Activated T-cell treated with anti-CD3 and anti-CD28 coated beads, Interleukin-2, amount 50 U/mL, for 4 hours (primary cell): ENCODE measurements around the gene PRKCE. TPM values are rescaled to one million over a fixed set of nuclear protein-coding genes. Genes with fewer than 3 reads are reported as not detected.

Experiments
- ATAC-seq, 2 donors: fragments of 200-7000 bp; cut with Tn5 transposase; one replicate each; pipeline ENCODE4 v1.10.0; 2021
- DNase-seq: peaks from one replicate; pipeline ENCODE4 v3.0.0-alpha.2; 2020
- H3K27me3 Mint-ChIP-seq: one replicate; pipeline ENCODE4 v1.8.0; 2021; ENCODE audit warnings: low read depth, mixed read lengths
- H3K36me3 Mint-ChIP-seq: one replicate; pipeline ENCODE4 v1.8.0; 2022; ENCODE audit warnings: mixed read lengths; ENCODE audit not compliant: insufficient read depth
- H3K4me1 Mint-ChIP-seq: one replicate; pipeline ENCODE4 v1.8.0; 2021; ENCODE audit warnings: low read depth, mixed read lengths
- H3K4me3 Mint-ChIP-seq: one replicate; pipeline ENCODE4 v1.8.0; 2021; ENCODE audit warnings: mild to moderate bottlenecking, moderate library complexity, mixed read lengths
- H3K9me3 Mint-ChIP-seq: one replicate; pipeline ENCODE4 v1.8.0; 2021; ENCODE audit warnings: mixed read lengths
- total RNA-seq, 3 donors: library from RNA; stranded (reverse); gene quantifications; one replicate each; pipeline ENCODE4 v1.2.1, GENCODE V29; 2021

The PRKCE gene
- total RNA-seq, 3 donors from 2014 or later: 9.1 to 9.5 (median 9.2) TPM

DNA sequence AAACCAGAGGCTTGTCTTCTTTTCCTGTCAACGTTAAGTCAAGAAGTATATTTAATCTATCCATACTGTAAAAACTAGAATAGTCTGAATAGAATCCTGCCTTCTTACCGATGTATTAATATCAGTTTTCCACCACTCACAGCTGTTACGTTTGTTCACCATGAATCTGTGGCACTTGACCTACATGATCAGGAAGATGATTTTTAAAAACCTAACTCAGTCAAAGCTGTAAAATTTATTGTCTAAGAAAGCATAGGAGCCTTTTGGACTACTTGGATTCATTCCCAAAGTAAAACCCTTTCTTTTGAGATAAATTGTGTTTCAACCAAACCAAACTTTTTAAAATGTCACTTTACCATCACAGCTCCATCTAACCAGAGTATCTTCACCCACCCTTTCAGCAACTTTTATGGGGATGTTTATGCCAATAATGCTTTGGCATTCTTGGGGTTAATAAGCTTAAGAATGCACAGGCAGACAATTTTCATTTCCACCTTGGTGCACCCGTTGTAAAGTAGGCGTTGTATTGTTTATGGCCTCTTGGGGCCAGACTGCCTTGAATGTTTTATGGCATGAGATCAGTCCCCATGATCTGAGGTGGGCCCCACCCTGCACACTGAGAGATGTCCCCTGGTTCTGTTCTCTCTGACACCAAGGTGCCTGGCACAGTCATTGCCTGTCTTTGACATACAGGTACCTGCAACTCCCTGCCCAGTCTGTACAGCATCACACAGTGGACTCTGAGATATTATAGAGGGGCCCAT is 469.5 kb downstream of the PRKCE start:
- Mint-ChIP-seq H3K27me3 (no peaks in the 10 kb centered on the region), H3K4me1 (no peaks in the 10 kb centered on the region), H3K4me3 (no peak overlapping the region), H3K9me3 (no peaks in the 10 kb centered on the region), H3K36me3 (peaks cover 11% of the 10 kb centered on the region)
- no peak for DNase-seq
- ATAC-seq: no peak

GRCh38 chr2:46122318-46122976 is 471.0 kb downstream of the PRKCE start:
- Mint-ChIP-seq H3K36me3 (peaks cover 9% of the 10 kb centered on the region), H3K9me3 (no peaks in the 10 kb centered on the region), H3K27me3 (no peaks in the 10 kb centered on the region), H3K4me1 (no peaks in the 10 kb centered on the region), H3K4me3 (no peak overlapping the region)
- ATAC-seq: no peak
- DNase-seq: no peak

GRCh38 chr2:46123013-46123412 is 471.5 kb downstream of the PRKCE start:
- no peaks in the 10 kb centered on the region for H3K27me3 Mint-ChIP-seq

GRCh38 chr2:46125798-46126197 is 474.3 kb downstream of the PRKCE start:
- H3K36me3 Mint-ChIP-seq: peaks cover 7% of the 10 kb centered on the region
- no peak overlapping the region for H3K4me3 Mint-ChIP-seq
- H3K27me3 Mint-ChIP-seq: no peaks in the 10 kb centered on the region
- H3K9me3 Mint-ChIP-seq: no peaks in the 10 kb centered on the region
- no peak for DNase-seq
- ATAC-seq: no peak
- H3K4me1 Mint-ChIP-seq: no peaks in the 10 kb centered on the region

More at GRCh38 chr2:46123013-46123412, 471.5 kb downstream of the PRKCE start:
- peaks cover 9% of the 10 kb centered on the region for H3K36me3 Mint-ChIP-seq
- DNase-seq (no peak), ATAC-seq (no peak)
- no peaks in the 10 kb centered on the region for H3K4me1 Mint-ChIP-seq
- no peaks in the 10 kb centered on the region for H3K9me3 Mint-ChIP-seq
- no peak overlapping the region for H3K4me3 Mint-ChIP-seq

- Mint-ChIP-seq H3K4me1 (no peaks in the 10 kb centered on the region), H3K36me3 (peaks cover 7% of the 10 kb centered on the region), H3K27me3 (no peaks in the 10 kb centered on the region), H3K4me3 (no peak overlapping the region), H3K9me3 (no peaks in the 10 kb centered on the region)
- DNase-seq (no peak), ATAC-seq (no peak)
Measured at GRCh38 chr2:46126571-46126970, 475.1 kb downstream of the PRKCE start.

GRCh38 chr2:46127176-46127575 is 475.7 kb downstream of the PRKCE start:
- DNase-seq (no peak), ATAC-seq (no peak)
- Mint-ChIP-seq H3K4me3 (no peak overlapping the region), H3K27me3 (no peaks in the 10 kb centered on the region), H3K36me3 (peaks cover 7% of the 10 kb centered on the region), H3K9me3 (no peaks in the 10 kb centered on the region), H3K4me1 (no peaks in the 10 kb centered on the region)

DNA sequence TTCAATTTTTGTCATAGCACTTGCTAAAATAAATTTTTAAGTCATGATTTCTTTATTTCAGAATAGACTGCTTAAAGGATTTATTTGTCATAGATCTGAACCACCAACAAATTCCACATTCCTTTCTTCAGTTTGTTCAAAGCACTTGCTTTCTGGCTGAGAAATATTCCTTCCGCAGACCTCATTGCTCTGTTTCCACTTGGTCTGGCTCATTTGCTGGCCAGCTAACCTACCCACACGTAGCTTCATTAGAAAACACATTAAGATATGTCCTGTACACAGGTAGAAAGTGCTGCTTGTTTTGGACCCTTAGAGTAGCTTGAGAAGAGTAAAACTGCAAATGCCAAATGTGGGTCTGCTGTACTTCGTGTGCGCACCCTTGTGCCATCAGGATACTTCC is 479.0 kb downstream of the PRKCE start:
- DNase-seq (no peak), ATAC-seq (no peak)
- H3K36me3 Mint-ChIP-seq: no peaks in the 10 kb centered on the region
- no peaks in the 10 kb centered on the region for H3K4me1 Mint-ChIP-seq
- no peaks in the 10 kb centered on the region for H3K27me3 Mint-ChIP-seq
- no peaks in the 10 kb centered on the region for H3K9me3 Mint-ChIP-seq
- no peak overlapping the region for H3K4me3 Mint-ChIP-seq

GRCh38 chr2:46132996-46133395 is 481.5 kb downstream of the PRKCE start:
- H3K9me3 Mint-ChIP-seq: no peaks in the 10 kb centered on the region

GRCh38 chr2:46134531-46135227 is 483.2 kb downstream of the PRKCE start:
- no peaks in the 10 kb centered on the region for H3K4me1 Mint-ChIP-seq
- H3K4me3 Mint-ChIP-seq: no peak overlapping the region
- ATAC-seq: no peak
- no peaks in the 10 kb centered on the region for H3K36me3 Mint-ChIP-seq
- no peaks in the 10 kb centered on the region for H3K27me3 Mint-ChIP-seq
- H3K9me3 Mint-ChIP-seq: no peaks in the 10 kb centered on the region
- no peak for DNase-seq

More at GRCh38 chr2:46132996-46133395, 481.5 kb downstream of the PRKCE start:
- Mint-ChIP-seq H3K4me1 (no peaks in the 10 kb centered on the region), H3K27me3 (no peaks in the 10 kb centered on the region), H3K4me3 (no peak overlapping the region), H3K36me3 (no peaks in the 10 kb centered on the region)
- ATAC-seq: no peak
- DNase-seq: no peak

DNA sequence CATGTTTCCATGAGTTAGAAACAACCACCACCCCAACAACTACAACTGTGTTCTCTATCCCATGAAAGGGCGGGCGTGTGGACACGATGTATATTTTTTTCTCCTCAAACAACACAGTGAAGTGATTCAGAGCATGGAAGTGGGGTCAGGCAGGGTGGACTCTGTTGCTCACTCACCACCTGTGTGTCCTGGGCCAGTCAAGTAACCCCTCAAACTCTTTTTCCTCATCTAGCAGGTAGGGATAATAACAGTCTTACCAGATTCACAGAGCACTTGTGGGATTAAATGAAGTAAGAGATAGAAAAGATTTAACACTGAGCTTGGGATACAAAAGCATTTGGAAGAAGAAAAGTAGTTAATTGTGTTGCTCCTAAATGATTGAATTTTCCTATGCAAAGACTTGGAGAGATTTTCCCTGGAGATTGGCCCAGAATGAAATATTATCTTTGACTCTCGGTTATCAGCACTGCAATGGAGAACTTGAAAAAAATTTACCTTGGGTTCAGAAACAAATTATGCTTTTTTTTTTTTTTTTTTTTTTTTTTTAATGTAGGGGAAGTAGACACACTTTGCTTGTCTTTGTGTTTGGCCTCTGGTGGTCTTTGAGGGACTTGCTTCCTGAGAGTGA is 483.9 kb downstream of the PRKCE start:
- Mint-ChIP-seq H3K4me3 (no peak overlapping the region), H3K27me3 (no peaks in the 10 kb centered on the region), H3K36me3 (no peaks in the 10 kb centered on the region), H3K9me3 (no peaks in the 10 kb centered on the region), H3K4me1 (no peaks in the 10 kb centered on the region)
- ATAC-seq: no peak
- DNase-seq: no peak

- DNase-seq (no peak), ATAC-seq (no peak)
- Mint-ChIP-seq H3K4me3 (no peak overlapping the region), H3K36me3 (no peaks in the 10 kb centered on the region), H3K9me3 (no peaks in the 10 kb centered on the region), H3K4me1 (no peaks in the 10 kb centered on the region), H3K27me3 (no peaks in the 10 kb centered on the region)
Measured at GRCh38 chr2:46135958-46136357, 484.5 kb downstream of the PRKCE start.

GRCh38 chr2:46136481-46136880 is 485.0 kb downstream of the PRKCE start:
- H3K9me3 Mint-ChIP-seq: no peaks in the 10 kb centered on the region
- no peaks in the 10 kb centered on the region for H3K36me3 Mint-ChIP-seq
- DNase-seq: no peak
- no peak for ATAC-seq
- H3K4me3 Mint-ChIP-seq: no peak overlapping the region
- no peaks in the 10 kb centered on the region for H3K4me1 Mint-ChIP-seq
- no peaks in the 10 kb centered on the region for H3K27me3 Mint-ChIP-seq

DNA sequence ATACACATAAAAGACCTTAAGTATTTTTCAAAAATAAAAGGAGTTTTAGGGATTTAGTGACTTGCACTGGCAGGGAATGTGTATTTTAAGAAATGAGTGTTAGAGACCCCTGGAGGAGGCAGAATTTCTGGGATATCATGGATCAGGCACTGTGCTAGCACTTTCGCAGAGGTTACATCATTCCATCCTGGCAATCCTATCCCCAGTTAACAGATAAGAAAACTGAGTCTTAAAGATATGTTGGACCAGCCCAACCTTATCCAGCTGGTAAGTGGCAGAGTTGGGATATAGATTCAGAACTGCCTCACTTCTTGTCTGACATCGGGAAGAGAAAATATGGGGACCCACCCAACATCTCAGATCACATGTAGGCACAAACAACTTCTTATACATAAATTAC is 485.5 kb downstream of the PRKCE start:
- Mint-ChIP-seq H3K36me3 (no peaks in the 10 kb centered on the region), H3K9me3 (no peaks in the 10 kb centered on the region), H3K4me3 (no peak overlapping the region), H3K27me3 (no peaks in the 10 kb centered on the region), H3K4me1 (no peaks in the 10 kb centered on the region)
- no peak for DNase-seq
- ATAC-seq: no peak
